HG02938 (cell line): ENCODE data around the gene RECQL.

Experiments
- ATAC-seq: cut with Tn5 transposase; IDR thresholded peaks from one replicate; pipeline ENCODE4 v1.9.1; 2021; ENCODE audit warnings: mild to moderate bottlenecking, moderate library complexity; ENCODE audit not compliant: unreplicated experiment

Gene RECQL

GRCh38 chr12:21501258-21502163 lies at the start of gene RECQL, which contains the start of gene GOLT1B:
Gene RECQL (minus strand): TSS chr12:21501635. CDS start chr12:21499570, 2,065 bp downstream.
Gene GOLT1B (plus strand): TSS chr12:21501789. CDS start chr12:21501924, 135 bp downstream.
- peak; percentile 99 for ATAC-seq

- no peak for ATAC-seq
Measured at GRCh38 chr12:21547437-21547836, 46.0 kb upstream of the RECQL start.

- ATAC-seq, result no peak
Measured at GRCh38 chr12:21546716-21547115, 45.3 kb upstream of the RECQL start.

GRCh38 chr12:21545557-21545956 lies 44.1 kb upstream of the RECQL start:
- no peak for ATAC-seq

- ATAC-seq, result no peak
Measured at GRCh38 chr12:21543151-21543550, 41.7 kb upstream of the RECQL start.

GRCh38 chr12:21542403-21542802 lies 41.0 kb upstream of the RECQL start:
- no peak for ATAC-seq

- no peak for ATAC-seq
Measured at GRCh38 chr12:21541773-21542172, 40.3 kb upstream of the RECQL start.

GRCh38 chr12:21539797-21540196 lies 38.4 kb upstream of the RECQL start:
- no peak for ATAC-seq

GRCh38 chr12:21538061-21538653 lies 36.7 kb upstream of the RECQL start:
- no peak for ATAC-seq

- ATAC-seq, result no peak
Measured at GRCh38 chr12:21529456-21529855, 28.0 kb upstream of the RECQL start.

GRCh38 chr12:21528953-21529352 lies 27.5 kb upstream of the RECQL start:
- no peak for ATAC-seq

- peak; percentile 77 for ATAC-seq
Measured at GRCh38 chr12:21527451-21528180, 26.2 kb upstream of the RECQL start.

- ATAC-seq, result no peak
Measured at GRCh38 chr12:21526721-21527345, 25.4 kb upstream of the RECQL start.

- no peak for ATAC-seq
Measured at GRCh38 chr12:21526053-21526452, 24.6 kb upstream of the RECQL start, which contains the start of gene SPX. Gene SPX (plus strand): TSS chr12:21526296. CDS start chr12:21526473, 177 bp downstream.

GRCh38 chr12:21523148-21523547 lies 21.7 kb upstream of the RECQL start:
- no peak for ATAC-seq

GRCh38 chr12:21521541-21521940 lies 20.1 kb upstream of the RECQL start:
- ATAC-seq, result no peak

- no peak for ATAC-seq
Measured at GRCh38 chr12:21518451-21518850, 17.0 kb upstream of the RECQL start.

- no peak for ATAC-seq
Measured at GRCh38 chr12:21516281-21516680, 14.8 kb upstream of the RECQL start.

GRCh38 chr12:21509768-21510167 lies 8.3 kb upstream of the RECQL start:
- ATAC-seq, result peak; percentile 98

- ATAC-seq, result no peak
Measured at GRCh38 chr12:21507849-21508248, 6.4 kb upstream of the RECQL start.

GRCh38 chr12:21505888-21506287 lies 4.5 kb upstream of the RECQL start:
- ATAC-seq, result no peak
